ENCODE data around the gene RSAD1.

RSAD1 gene

DNA sequence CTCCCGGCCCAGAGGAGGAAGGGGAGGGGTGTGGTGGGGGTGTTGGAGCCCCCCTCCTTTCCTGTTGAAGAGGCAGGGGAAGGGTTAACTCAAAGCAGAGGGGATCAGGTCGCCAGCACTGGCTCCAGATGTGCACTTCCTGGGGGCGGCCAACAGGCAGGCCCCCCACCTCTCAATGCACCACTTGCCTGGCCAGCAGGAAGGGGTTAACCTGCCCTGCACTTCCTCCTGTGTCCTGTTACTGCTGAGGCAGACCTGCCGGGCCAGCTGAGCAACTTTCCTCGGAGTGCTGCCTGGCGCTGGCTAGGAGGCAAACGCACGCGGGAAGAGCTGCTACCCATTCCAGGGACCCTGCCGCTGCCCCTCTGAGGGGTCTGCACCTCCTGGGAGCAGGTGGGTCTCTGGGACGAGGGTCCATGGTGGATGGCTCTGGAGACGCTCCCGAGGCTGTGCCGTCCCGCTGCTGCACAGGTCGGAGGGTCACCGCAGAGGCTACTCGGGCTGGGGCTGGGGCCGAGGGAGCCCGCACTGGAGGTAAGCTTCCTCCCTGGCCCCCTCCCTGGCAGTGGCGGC, 53.9 kb downstream of the RSAD1 start, which contains the start of gene EPN3:
Gene EPN3 (plus strand): TSS at position 284 of the 573 bp plus-strand sequence. CDS start 3,822 bp downstream, outside the sequence.
- no peak within 1 kb of the TSS for H3K4me3 ChIP-seq (ENCODE audit: control insufficient read depth, low read depth, low read length)

DNA sequence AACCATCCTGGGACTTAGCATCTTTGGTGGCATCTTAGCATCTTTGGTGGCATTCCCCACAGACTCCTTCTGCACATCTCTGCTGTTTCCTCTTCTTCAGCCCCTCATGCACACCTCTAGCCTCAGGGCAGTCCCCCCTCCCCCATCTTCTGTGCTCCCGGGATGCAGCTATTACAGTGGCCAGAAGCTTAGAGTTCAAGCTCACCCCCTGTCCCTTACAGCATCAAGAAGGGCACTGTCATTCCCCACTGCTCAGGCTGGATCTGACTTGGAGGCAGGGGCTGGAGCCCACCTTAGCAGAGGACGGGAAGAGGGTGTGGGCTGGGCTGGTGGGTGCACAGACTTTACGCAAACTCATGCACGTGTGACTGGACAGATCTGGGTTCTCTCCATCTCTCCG, 54.5 kb downstream of the RSAD1 start:
- H3K4me3 ChIP-seq (ENCODE audit: control insufficient read depth, low read depth, low read length) = no peak overlapping the region
- TF ChIP-seq, protein P1, sequence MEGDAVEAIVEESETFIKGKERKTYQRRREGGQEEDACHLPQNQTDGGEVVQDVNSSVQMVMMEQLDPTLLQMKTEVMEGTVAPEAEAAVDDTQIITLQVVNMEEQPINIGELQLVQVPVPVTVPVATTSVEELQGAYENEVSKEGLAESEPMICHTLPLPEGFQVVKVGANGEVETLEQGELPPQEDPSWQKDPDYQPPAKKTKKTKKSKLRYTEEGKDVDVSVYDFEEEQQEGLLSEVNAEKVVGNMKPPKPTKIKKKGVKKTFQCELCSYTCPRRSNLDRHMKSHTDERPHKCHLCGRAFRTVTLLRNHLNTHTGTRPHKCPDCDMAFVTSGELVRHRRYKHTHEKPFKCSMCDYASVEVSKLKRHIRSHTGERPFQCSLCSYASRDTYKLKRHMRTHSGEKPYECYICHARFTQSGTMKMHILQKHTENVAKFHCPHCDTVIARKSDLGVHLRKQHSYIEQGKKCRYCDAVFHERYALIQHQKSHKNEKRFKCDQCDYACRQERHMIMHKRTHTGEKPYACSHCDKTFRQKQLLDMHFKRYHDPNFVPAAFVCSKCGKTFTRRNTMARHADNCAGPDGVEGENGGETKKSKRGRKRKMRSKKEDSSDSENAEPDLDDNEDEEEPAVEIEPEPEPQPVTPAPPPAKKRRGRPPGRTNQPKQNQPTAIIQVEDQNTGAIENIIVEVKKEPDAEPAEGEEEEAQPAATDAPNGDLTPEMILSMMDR (conservative IDR thresholded peaks at IDR 0.05; ENCODE audit: control insufficient read depth, insufficient read depth, low read depth, low read length) = no peak
- DNase-seq (ENCODE audit: low read depth) = no peak

More for the DNA sequence above, 53.9 kb downstream of the RSAD1 start, which contains the start of gene EPN3:
- no peak for DNase-seq (ENCODE audit: low read depth)
- TF ChIP-seq, protein P1 (conservative IDR thresholded peaks at IDR 0.05; ENCODE audit: control insufficient read depth, insufficient read depth, low read depth, low read length) = no peak

DNA sequence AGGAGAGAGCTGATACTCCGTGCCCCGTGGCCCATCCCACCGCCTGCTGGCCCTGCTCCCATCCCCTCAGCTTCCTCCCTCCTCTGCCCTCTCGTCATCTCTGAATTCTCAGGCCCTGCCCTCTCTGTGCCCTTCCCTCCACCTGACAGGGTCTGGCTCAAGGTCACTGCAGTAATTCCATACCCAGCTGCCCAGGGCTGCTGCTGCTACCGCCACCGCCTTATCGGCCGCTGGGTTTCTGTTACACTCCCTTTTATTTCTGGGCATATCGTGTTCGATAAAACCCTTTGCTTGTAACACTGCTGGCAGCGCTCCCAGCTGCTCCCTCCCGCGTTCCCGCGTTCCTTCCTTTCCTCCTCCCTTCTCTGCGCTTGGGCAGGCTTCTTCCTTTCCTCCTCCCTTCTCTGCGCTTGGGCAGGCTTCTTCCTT, 55.1 kb downstream of the RSAD1 start:
- H3K4me3 ChIP-seq (ENCODE audit: control insufficient read depth, low read depth, low read length) = no peak overlapping the region
- TF ChIP-seq, protein P1 (conservative IDR thresholded peaks at IDR 0.05; ENCODE audit: control insufficient read depth, insufficient read depth, low read depth, low read length) = no peak
- peak; percentile 29 for DNase-seq (ENCODE audit: low read depth)

DNA sequence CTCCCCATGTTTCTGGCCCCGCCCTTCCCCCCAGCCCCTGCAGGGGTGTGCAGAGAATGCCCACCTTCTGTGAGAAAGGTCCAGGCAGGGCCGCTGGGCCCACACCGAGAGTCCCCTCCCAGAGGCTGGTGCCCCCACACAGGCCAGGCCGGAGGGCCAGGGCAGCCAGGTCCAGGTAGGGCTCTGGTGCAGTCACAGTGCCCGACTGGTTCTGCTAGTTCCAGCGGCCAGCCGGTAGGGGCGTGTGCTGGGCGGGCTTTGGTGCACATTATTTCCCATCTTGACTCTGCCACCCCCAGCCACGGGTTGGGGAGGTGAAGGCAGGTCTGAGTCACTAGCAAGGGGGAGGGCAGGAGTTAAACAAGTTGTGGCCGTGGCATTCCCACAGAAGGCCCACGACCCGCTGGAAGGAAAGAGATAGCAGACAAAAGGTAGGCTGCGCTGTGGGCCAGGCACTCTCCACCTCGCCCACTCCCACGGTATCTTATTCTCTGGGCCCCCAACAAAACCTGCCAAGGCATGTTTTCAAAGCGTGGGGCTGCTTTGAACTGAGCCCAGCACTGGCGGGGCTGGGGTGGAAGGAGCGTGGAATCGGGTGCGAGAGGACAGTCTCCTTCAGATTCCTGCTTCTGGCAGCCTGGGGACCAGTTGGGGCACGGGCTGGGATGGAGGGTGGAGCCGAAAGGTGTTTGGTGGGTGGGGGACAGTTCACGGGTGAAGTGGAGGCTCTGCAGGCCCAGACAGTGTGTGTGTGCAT, 55.7 kb downstream of the RSAD1 start:
- TF ChIP-seq, protein P1 (conservative IDR thresholded peaks at IDR 0.05; ENCODE audit: control insufficient read depth, insufficient read depth, low read depth, low read length) = peak; percentile 19
- no peak overlapping the region for H3K4me3 ChIP-seq (ENCODE audit: control insufficient read depth, low read depth, low read length)
- peak; percentile 17 for DNase-seq (ENCODE audit: low read depth)

DNA sequence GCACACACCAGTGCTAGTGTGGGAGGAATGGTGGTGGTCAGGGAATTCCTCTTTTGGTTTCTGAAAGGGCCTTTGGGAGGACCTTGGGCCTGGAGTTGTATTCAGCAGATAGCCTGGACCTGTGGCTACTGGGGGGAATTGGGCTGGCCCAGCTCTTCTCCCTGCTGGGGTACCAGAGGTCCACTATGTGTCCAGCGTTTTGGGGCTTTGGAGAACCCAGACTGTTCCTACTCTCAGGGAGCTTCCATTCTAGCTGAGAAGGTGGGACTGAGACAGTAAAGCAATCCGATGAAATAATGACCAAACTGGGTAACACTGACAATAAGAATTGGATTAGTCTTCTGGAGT, 56.3 kb downstream of the RSAD1 start:
- no peak for DNase-seq (ENCODE audit: low read depth)
- no peak overlapping the region for H3K4me3 ChIP-seq (ENCODE audit: control insufficient read depth, low read depth, low read length)
- TF ChIP-seq, protein P1 (conservative IDR thresholded peaks at IDR 0.05; ENCODE audit: control insufficient read depth, insufficient read depth, low read depth, low read length) = no peak

DNA sequence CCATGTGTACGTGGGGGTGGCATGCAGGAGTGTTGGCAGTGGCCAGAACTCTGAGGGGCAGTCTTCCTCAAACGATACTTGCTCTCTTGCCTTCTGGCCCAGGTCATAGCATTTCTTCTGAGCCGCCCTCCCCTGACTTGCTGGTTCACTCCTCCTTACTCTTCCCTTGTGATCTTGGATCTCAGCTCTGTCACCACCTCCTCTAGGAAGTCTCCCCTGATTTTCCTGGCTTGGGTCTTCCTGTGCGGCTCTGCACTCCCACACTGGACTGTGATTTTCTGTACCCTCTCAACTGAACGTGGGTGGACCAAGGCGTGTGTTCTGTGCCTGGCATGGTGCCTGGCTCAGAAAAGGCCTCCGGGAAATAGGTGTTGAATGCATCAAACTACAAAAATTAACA, 56.7 kb downstream of the RSAD1 start:
- DNase-seq (ENCODE audit: low read depth) = no peak
- TF ChIP-seq, protein P1 (conservative IDR thresholded peaks at IDR 0.05; ENCODE audit: control insufficient read depth, insufficient read depth, low read depth, low read length) = no peak
- no peak overlapping the region for H3K4me3 ChIP-seq (ENCODE audit: control insufficient read depth, low read depth, low read length)

Data from fibroblast of mammary gland (primary cell).